ENCODE results near the gene DOCK3.
"Not testable (repeated sequence)": the region's sequence is repeated elsewhere in the genome, so short reads cannot be mapped to it uniquely, and the experiment has no call there.

Gene DOCK3

DNA sequence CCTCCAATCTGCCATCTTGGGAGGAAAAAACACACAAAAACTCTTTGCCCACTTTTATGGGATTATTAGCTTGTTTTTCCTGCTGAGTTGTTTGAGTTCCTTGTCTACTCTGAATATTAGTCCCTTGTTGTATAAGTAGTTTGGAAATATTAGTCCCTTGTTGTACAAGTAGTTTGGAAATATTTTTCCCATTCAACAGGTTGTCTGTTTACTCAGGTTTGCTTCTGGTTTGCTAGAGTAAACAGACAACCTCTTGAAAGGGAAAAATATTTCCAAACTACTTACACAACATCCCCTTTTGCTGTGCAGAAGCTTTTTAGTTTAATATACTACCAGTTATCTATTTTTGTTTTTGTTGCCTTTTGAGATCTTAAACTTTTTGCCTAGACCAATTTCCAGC is 517.0 kb downstream of the DOCK3 start:
- DNase-seq, result no peak

DNA sequence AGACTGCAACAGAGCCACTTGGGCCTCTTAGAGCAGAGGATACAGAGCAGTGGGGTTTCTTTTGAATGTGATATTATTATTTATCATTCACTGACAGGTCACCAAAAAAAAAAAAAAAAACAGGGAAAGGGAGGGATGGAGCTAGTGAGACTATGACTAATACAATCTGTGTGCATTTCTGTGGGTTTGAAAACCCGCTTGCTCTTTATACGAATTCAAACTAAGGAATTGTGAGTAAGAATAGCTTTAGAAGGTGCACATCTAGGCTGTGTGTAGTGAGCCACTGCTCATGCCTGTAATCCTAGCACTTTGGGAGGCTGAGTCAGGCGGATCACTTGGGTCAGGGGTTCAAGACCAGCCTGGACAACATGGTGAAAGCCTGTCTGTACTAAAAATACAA is 523.8 kb downstream of the DOCK3 start:
- no peak for DNase-seq

DNA sequence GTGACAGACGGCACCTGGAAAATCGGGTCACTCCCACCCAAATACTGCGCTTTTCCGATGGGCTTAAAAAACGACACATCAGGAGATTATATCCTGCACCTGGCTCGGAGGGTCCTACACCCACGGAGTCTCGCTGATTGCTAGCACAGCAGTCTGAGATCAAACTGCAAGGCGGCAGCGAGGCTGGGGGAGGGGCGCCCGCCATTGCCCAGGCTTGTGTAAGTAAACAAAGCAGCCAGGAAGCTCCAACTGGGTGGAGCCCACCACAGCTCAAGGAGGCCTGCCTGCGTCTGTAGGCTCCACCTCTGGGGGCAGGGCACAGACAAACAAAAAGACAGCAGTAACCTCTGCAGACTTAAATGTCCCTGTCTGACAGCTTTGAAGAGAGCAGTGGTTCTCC is 524.6 kb downstream of the DOCK3 start:
- not testable (repeated sequence) for DNase-seq

DNA sequence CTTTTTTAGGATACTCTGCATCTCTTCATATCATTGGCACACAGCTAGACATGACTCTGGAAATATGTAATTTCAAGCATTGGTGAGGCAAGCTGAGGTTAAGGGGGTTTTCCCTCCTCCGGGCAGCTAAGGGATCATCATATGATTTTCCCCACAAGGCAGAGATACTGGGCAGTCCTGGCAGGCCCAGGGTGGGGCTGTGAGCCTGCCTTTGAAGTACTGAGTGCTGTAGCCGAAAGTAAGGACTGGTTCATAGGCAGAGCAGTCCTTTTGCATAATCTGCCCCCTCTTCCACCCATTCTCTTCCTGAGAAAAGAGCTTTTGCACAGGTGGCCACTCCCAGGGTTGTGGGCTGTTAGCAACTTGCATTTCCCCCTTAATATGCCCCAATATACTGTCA is 541.6 kb downstream of the DOCK3 start:
- DNase-seq, result no peak

DNA sequence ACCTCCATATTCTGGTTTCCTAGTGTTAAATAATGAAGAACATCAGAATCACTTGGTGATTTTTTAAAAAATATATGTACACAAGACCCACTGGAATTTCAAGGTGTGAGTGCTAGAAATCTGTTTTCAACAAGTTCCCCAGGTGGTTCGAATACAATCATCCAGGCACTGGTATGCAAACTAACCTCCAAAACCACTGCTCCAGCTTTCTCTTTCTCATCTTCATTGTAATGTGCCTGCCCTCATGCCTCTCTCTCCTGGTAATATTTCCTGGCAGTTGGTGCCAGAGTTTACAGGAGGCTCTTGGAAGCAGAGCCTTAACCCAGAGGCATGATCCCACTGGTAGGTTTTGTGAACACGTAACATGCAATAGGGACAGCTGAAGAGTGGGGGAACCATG is 547.2 kb downstream of the DOCK3 start:
- DNase-seq, result no peak

DNA sequence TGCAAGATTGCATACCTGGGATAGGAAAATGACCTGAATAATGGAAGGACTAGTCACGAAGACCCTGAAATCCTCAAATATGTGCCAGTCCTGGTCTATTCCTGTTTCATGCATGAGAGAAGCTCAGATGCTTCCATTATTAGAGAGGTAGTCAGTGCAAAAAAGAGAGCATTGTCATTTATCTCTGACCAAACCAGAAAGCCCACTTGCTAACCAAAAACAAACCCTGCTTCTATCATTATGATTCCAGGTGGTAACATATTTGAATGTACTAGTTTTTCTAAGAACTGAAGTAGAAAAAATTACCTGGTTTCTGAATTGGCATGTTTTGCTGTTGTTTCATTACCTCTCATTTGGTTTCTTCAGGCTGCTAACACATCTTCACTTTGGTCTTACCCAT is 549.6 kb downstream of the DOCK3 start:
- DNase-seq, result no peak

DNA sequence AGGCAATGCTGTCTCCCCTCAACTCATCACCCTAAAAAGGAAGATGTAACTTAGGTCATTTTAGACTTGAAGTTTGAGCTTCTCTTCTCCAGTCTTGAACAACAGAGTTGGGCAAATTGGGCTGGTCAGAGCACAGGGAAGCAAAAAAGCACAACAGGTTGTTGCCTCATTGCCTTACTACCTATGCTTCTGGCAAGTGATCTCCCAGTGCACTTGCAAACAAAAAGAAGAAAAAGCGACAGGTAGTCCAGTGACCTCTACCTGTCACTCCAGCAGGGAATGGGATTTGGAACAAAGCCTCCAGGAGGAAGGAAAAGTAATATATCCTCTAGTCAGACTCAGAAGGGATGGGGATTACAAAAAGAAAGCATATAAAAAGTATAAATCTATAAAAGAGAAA is 550.1 kb downstream of the DOCK3 start:
- no peak for DNase-seq

DNA sequence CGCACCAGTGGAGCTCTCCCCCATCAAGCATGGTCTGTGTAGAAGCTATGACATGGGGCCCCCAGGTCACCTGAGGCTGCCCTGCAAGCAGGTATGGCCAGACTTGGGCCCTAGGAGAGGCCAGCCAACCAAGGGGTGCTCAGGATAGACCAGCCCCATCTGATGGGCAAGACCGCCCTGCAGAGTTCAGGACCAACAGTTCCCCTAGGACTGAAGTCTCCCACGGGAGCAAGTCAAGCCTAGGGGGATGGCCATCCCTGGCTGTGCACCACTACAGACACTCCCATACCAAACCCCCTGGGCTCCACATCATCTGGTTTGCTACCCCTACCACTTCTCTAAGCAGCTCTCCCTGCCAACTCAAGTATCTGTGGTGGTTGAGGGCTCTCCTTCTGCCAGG is 568.2 kb downstream of the DOCK3 start:
- DNase-seq, result no peak

DNA sequence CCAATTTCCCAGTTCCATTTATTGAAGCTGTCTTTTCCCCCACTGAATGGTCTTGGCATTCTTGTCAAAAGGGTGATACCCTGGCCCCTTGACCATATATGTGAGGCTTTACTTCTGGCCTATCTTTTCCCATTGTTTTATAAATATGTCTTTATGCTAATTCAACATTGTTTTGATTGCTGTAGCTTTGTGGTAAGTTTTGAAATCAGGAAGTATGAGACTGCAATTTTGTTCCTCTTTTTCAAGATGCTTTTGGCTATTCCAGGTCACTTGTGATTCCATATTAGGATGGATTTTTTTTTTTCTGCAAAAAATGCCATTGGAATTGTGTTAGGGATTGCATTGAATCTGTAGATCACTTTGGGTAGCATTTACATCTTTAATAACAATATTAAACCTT is 569.2 kb downstream of the DOCK3 start:
- DNase-seq, result no peak

DNA sequence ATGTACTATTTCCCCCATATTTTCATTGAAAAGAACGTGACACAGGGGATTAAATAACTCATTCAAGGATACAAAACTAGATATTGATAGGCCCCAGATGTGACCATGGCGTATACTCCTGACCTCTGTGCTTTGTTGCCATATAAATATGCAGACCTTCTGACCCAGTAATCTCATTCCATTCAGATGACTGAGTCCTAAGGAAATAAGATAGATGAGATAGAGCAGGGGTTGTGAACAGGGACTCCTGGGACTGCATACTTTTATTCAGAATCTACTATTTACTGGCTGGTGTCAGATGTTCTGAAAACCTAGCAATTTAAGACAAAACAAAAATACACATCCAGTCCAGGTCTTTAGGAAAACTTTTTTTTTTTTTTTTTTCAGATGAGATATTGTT is 571.1 kb downstream of the DOCK3 start:
- DNase-seq, result no peak

DNA sequence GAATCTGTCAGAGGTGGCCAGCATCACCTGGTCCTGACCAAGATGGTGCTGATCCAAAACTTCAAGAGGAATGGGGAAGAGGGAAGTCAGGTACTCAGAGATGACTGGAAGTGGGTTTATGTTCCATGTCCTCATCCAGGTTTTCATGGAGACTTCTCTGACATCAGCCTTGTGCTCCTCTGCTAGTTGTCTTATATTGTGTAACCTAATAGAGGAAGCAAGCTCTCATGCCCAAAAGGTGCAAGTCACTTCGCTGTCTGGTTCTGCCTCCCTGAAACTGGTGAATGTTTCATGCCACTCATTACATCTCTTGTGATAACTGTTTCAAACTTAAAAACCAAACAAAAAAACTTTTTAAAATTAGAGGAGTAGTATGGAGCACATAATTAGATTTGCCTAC is 583.1 kb downstream of the DOCK3 start:
- DNase-seq, result no peak

DNA sequence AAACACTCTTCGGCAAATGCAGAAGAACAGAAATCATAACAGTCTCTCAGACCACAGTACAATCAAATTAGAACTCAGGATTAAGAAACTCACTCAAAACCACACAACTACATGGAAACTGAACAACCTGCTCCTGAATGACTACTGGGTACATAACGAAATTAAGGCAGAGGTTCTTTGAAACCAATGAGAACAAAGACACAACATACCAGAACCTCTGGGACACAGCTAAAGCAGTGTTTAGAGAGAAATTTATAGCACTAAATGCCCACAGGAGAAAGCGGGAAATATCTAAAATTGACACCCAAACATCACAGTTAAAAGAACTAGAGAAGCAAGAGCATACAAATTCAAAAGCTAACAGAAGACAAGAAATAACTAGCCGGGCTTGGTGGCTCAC is 589.4 kb downstream of the DOCK3 start:
- DNase-seq, result not testable (repeated sequence)

DNA sequence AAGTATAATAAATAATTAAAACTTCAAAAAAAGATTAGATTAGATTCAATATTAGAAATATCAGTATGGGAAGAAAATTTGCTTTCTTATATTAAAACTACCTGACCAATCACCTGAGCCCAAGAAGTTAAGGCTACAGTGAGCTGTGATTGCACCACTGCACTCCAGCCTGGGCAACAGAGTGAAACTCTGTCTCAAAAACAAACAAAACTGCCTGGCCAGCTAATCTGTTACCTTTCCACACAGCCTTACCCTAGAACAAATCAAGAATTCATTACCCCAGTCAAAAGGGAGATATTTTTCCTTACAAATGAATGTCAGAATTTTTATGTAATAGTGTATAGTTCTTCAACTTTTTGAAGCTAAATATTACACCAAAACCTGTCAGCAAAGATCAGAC is 593.4 kb downstream of the DOCK3 start:
- no peak for DNase-seq

DNA sequence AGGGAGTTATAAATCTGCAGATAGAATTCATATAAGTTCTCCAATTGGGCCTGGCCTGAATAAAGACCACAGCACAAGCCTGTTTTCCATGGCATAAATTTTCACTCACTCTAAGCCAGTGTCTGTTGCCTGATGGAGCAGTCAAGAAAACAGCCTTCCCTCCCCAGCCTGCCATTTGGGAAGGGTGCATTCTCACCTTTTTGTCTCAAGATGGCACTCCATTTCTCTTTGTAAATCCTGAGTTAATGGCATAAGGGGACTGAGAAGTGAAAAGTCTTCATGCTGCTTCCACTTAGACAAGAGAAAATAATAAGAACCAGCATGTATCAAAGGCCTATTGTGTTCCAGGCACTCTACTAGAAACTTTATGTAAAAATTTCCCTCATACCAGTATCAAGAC is 594.7 kb downstream of the DOCK3 start:
- DNase-seq, result no peak

DNA sequence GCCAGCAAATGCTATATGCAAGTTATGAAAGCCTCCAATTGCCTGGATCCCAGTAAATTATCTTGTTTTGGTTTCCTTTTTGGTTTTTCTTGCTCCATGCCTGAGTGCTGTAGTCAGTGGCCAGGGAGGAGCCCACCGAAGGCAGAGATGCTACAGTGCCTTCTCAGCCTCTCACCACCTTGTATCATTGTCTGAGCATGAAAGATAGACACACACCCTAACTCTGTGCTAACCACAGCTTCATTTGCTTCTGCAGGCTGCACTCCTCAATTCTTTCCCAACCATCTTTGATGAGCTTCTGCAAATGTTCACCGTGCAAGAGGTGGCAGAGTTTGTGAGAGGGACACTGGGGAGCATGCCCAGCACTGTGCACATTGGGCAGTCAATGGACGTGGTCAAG is 595.8 kb downstream of the DOCK3 start:
- no peak for DNase-seq

DNA sequence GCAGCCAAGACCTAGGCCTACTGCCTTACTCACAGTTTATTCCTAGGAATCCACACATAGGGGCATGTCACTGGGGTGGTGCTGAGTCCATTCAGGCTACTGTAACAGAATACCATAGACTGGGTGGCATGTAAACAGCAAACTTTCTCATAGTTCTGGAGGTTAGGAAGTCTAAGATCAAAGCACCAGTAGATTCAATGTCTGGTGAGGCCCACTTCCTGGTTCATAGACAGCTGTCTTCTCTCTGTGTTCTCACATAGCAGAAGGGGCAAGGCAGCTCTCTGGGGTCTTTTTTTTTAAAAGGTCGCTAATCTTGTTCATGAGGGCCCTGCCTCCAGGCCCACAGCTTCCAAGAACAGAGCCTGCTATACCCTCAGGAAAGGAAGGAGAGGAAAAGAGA is 596.4 kb downstream of the DOCK3 start:
- DNase-seq, result no peak

DNA sequence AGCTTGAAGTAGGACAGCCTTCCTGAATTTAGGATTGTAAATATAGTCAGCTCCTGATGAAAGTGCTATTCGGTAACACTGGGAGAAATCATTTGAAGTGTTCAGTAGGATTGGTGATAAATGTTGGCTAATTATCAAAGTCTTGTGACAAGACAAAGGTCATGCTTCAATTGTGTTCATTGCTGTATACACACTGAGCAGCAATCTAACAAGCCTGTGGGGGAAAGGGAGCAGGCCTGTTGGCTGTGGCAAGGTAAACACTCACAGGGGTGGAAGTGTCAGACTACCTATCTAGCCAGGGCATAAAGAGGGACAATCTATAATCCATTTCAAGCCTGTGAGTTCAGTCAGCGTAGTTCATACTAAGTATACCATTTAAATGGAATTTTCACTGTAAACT is 599.3 kb downstream of the DOCK3 start:
- no peak for DNase-seq

DNA sequence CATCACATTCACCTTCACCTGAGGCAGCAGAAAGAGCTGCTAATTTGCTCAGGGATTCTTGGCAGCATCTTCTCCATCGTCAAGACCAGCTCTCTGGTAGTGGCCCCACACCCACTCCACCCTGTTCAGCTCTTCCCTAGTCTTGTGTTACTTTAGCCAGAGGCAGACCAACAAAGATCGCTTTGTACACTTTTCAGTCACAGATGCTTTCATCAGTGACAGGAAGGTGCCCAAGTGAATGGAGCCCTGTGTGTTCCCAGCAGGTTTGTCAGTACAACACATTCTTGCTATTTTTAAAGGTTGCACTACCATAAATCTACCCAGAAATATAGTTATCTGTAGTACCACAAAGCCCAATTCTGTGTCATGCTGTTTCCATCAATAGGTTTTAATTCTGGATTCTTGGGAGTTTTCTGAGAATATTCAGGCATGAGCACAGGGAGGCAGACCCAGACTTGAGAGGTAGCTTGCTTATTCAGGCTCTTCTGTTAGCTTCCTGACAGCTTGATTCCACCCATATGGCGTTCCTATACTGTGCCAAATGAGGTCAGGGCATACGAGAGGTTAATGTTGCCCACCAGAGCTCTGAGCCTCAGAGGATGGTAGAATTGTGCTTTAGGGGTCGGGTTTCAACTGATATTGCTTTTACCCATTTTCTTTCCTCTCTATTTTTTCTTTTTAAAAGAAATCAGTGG is 600.5 kb downstream of the DOCK3 start:
- peak in 3 of 56 donors; percentile 5 to 7 (median 6) for DNase-seq

DNA sequence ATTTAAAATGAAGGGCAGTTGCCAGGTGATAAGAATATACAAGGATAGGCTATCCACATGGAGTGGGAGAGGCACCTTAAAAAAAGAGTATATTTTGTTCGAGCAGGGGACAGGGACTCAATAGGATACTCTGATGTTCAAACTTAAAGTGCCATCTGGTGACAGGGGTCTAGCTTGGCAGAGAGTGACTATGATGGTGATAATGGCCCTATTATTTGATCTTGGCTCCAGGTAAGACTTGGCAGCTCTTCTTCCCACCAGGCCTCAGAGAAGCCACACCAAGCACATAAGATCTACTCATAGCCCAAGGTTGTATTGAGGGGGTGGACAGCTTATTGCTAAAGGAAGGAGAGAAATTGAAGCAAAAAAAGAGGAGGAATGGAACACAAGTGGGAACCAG is 601.3 kb downstream of the DOCK3 start:
- DNase-seq, result no peak

DNA sequence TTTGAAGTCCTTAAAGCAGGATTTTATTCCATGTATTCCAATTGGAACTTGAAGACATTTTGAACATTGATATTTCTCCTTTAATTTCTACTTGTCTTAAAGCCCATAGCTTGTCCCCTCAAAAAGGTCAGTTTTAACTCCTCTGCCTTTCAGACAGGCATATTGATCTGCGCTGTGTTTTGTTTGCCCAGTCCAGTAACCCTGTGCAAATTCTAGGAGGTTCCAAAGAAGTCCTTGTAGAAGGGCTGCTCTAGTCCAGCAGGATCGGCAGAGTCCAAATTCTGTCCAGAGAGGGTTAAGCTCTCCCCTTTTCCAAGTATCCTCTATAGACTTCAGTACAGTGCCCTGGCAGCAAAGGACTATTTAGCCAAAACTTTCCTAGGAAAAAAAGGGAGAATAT is 604.7 kb downstream of the DOCK3 start:
- DNase-seq, result no peak

DNA sequence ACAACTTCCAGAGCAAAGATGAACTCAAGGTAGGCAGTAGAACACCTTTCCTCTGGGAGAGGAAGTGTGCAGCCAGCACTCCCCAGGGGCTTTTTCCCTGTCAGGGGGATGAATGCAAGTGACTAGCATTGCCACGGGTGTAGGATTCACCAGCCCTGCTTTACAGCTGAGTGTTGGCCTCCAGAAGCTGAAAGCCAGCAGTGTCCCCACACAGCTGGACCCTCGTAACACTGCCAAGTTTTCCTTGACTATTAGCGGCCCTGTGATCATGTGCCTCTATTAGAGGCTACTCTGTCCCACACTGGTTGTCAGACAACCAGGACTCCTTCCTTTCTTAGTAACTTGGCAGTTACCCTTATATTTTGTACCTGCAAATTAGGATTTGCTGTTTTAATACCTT is 605.4 kb downstream of the DOCK3 start:
- peak in 44 of 56 donors; percentile 6 to 80 (median 32) for DNase-seq

DNA sequence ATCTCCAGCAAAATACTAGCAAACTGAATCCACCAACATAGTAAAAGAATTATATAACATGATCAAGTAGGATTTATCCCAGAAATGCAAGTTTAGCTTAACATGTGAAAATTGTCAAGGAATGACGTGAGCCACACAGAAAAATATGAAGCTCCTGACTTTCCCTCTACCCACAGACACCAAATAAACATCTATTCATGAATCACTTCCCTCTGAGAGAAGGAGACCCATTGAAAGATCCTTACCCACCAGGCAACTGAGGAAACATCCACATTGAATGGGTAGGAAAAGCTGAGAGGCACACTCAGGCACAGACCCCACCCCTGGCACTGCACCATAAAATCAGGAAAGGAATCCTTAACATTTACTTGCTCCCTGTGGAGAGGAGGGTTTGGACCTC is 608.2 kb downstream of the DOCK3 start:
- DNase-seq, result no peak

DNA sequence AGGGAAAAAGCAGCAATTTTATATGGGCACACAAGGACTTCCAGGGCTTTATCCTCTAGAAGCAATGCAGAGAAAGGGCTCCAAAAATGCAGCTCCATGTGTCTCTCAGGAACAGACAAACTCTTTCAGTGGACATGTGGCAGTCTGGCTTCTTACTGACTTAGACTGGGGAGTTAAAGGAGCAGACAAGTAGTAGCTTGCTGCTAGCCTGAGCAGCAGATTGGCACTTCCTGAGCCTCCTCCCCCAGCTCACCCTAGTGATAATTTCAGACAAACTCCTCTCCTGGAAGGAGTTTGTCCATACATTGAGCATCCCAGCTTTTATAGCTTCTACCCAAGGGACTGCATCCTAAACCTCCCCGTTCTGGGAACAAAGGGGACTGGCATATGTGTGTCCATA is 608.7 kb downstream of the DOCK3 start:
- DNase-seq, result no peak

DNA sequence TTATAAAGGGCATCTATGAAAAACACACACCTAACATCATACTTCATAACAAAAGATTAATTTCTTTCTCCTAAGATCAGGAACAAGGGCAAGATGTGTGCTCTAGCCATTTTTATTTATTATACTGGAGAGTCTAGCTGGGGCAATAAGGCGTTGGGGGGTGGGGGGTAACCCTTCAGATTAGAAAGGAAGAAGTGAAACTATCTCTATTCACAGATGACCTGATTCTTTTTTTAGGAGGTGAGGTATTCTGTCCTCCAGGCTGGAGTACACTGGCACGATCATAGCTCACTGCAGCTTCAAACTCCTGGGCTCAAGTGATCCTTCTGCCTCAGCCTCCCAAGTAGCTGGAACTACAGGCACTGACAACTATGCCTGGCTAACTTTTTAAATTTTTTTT is 620.9 kb downstream of the DOCK3 start:
- no peak for DNase-seq

All from amygdala (tissue), 56 donors.